Measurements from ENCODE around the gene CEP43. TPM values are rescaled to one million over a fixed set of nuclear protein-coding genes. Genes with fewer than 3 reads are reported as not detected.

CEP43 gene
- polyA plus RNA-seq, 2 of the 4 experiments (the other 2 are of a cell fraction): 12.1 to 19.6 TPM

GRCh38 chr6:167030222-167031072 lies 31.2 kb downstream of the CEP43 start:
- POLR2A ChIA-PET: no interaction called here
- H3K4me3 ChIP-seq: no peak overlapping the region
- DNase-seq (ENCODE audit: low read depth in 1 of 2, low spot score in 1 of 2) (no peak), FAIRE-seq (no peak), ATAC-seq (no peak)
- CTCF ChIA-PET: no interaction called here
- 93% methylated on average over 11 of the region's 11 CpGs for WGBS (ENCODE audit: missing lambda C conversion rate)
- no peaks in the 10 kb centered on the region for H3K4me1 ChIP-seq
- H3K4me2 ChIP-seq: no peak overlapping the region
- H3K27ac ChIP-seq: no peak overlapping the region
- no peak for TF ChIP-seq FOSB (CRISPR knock-in tag; IDR thresholded peaks at IDR 0.05)
- no peak for TF ChIP-seq RARB (CRISPR knock-in tag; IDR thresholded peaks at IDR 0.05)
- no peak for TF ChIP-seq NFE2L2 (conservative IDR thresholded peaks at IDR 0.05; ENCODE audit: low read length)
- TF ChIP-seq FOXS1 (CRISPR knock-in tag; IDR thresholded peaks at IDR 0.05): no peak
- TF ChIP-seq MAZ (IDR thresholded peaks at IDR 0.05; ENCODE audit: borderline replicate concordance, low read depth, low read length): no peak
- no peak for TF ChIP-seq HOXB5 (CRISPR knock-in tag; IDR thresholded peaks at IDR 0.05)
- TF ChIP-seq ZFP36 (IDR thresholded peaks at IDR 0.05; ENCODE audit: borderline replicate concordance, partially characterized antibody): no peak
- no peak for TF ChIP-seq RCOR1 (IDR thresholded peaks at IDR 0.05; ENCODE audit: low read depth, low read length)
- TF ChIP-seq JUN (IDR thresholded peaks at IDR 0.05): no peak
- no peak for TF ChIP-seq MYC (IDR thresholded peaks at IDR 0.05; ENCODE audit: borderline replicate concordance, low read length)
- TF ChIP-seq, protein P1, sequence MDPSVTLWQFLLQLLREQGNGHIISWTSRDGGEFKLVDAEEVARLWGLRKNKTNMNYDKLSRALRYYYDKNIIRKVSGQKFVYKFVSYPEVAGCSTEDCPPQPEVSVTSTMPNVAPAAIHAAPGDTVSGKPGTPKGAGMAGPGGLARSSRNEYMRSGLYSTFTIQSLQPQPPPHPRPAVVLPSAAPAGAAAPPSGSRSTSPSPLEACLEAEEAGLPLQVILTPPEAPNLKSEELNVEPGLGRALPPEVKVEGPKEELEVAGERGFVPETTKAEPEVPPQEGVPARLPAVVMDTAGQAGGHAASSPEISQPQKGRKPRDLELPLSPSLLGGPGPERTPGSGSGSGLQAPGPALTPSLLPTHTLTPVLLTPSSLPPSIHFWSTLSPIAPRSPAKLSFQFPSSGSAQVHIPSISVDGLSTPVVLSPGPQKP (IDR thresholded peaks at IDR 0.05; ENCODE audit: low read depth, low read length): no peak
- no peak for TF ChIP-seq BCL3 (IDR thresholded peaks at IDR 0.05)
- no peak for TF ChIP-seq ATOH8 (CRISPR knock-in tag; IDR thresholded peaks at IDR 0.05; ENCODE audit: low read depth)
- no peak for TF ChIP-seq EHF (CRISPR knock-in tag; IDR thresholded peaks at IDR 0.05)
- TF ChIP-seq, protein P2, sequence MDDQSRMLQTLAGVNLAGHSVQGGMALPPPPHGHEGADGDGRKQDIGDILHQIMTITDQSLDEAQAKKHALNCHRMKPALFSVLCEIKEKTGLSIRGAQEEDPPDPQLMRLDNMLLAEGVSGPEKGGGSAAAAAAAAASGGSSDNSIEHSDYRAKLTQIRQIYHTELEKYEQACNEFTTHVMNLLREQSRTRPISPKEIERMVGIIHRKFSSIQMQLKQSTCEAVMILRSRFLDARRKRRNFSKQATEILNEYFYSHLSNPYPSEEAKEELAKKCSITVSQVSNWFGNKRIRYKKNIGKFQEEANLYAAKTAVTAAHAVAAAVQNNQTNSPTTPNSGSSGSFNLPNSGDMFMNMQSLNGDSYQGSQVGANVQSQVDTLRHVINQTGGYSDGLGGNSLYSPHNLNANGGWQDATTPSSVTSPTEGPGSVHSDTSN (IDR thresholded peaks at IDR 0.05): no peak
- TF ChIP-seq EHMT2 (IDR thresholded peaks at IDR 0.05; ENCODE audit: low read depth): no peak
- no peaks in the 10 kb centered on the region for H3K9me3 ChIP-seq

GRCh38 chr6:167031082-167031709 lies 32.0 kb downstream of the CEP43 start:
- ATAC-seq: no peak

More at GRCh38 chr6:167031082-167031709, 32.0 kb downstream of the CEP43 start:
- H3K27ac ChIP-seq: no peak overlapping the region; a peak in 1 of 6 replicates
- 88% methylated on average over 6 of the region's 6 CpGs for WGBS (ENCODE audit: missing lambda C conversion rate)
- no peak overlapping the region for H3K4me3 ChIP-seq
- H3K9me3 ChIP-seq: no peaks in the 10 kb centered on the region
- ChIA-PET CTCF (no interaction called here), POLR2A (no interaction called here)
- TF ChIP-seq RARB (CRISPR knock-in tag; IDR thresholded peaks at IDR 0.05): no peak
- TF ChIP-seq EHMT2 (IDR thresholded peaks at IDR 0.05; ENCODE audit: low read depth): no peak
- TF ChIP-seq MAFK (IDR thresholded peaks at IDR 0.05; ENCODE audit: partially characterized antibody): no peak
- TF ChIP-seq MAZ (IDR thresholded peaks at IDR 0.05; ENCODE audit: borderline replicate concordance, low read depth, low read length): no peak
- TF ChIP-seq KDM5A (IDR thresholded peaks at IDR 0.05): no peak
- H3K4me1 ChIP-seq: no peaks in the 10 kb centered on the region
- FAIRE-seq (no peak), DNase-seq (ENCODE audit: low read depth in 1 of 2, low spot score in 1 of 2) (no peak)
- H3K4me2 ChIP-seq: no peak overlapping the region

All from A549 (cell line).